Uterus (tissue), 4 donors: Measurements from ENCODE around the gene BAK1. TPM values are rescaled to one million over a fixed set of nuclear protein-coding genes. Genes with fewer than 3 reads are reported as not detected.

Source experiments
- DNase-seq, 2 donors: peaks; one replicate each; pipeline ENCODE4 v3.0.0-alpha.2; 2019 to 2020
- H3K27ac ChIP-seq, 2 donors: fragments of 200-600 bp; sonication (generic); 1 replicate in 1 of 2; 2 replicates in 1 of 2; pipeline ENCODE4 v1.5.1; 2016 to 2018
- H3K27me3 ChIP-seq, 2 donors: fragments of 200-600 bp; sonication (generic); one replicate each; pipeline ENCODE4 v1.5.1; 2018 to 2019; ENCODE audit warnings: control low read depth in 1 of 2
- H3K36me3 ChIP-seq, 2 donors: fragments of 200-600 bp; sonication (generic); one replicate each; pipeline ENCODE4 v1.5.1; 2019; ENCODE audit warnings: control low read depth in 1 of 2
- H3K4me1 ChIP-seq, 2 donors: fragments of 200-600 bp; sonication (generic); one replicate each; pipeline ENCODE4 v1.5.1; 2018 to 2019; ENCODE audit warnings: control low read depth in 1 of 2
- H3K4me3 ChIP-seq, 2 donors: fragments of 200-600 bp; sonication (generic); 1 replicate in 1 of 2; 2 replicates in 1 of 2; pipeline ENCODE4 v1.5.1; 2018 to 2019; ENCODE audit warnings: mild to moderate bottlenecking in 1 of 2
- H3K9me3 ChIP-seq, 2 donors: fragments of 200-600 bp; sonication (generic); one replicate each; pipeline ENCODE4 v1.5.1; 2019; ENCODE audit warnings: control low read depth in 1 of 2
- POLR2A ChIP-seq, 2 donors: fragments of 450-650 bp; IDR thresholded peaks; one replicate each; pipeline ENCODE4 v1.6.1; 2016; ENCODE audit warnings: antibody characterized with exemption in 2 of 2, mild to moderate bottlenecking in 1 of 2, moderate library complexity in 1 of 2
- intact Hi-C: fragments of 100-400 bp; cut with DNase I; formaldehyde crosslinking; loops from one replicate; pipeline ENCODE4 v1.15.1; 2023; ENCODE audit warnings: low total_unique reads
- total RNA-seq, 4 donors: library from RNA; depleted of rRNA in 3 of 4; stranded (reverse); fragments of >200 nt in 3 of 4; gene quantifications; one replicate each; pipeline versions ENCODE4 v1.1.0 to v1.2.4, GENCODE V29; 2014 to 2023
- TF ChIP-seq, protein P1 (sequence below), 4 experiments: fragments of 200-600 bp in 2 of 4; fragments of 450-650 bp in 2 of 4; sonication (generic) in 2 of 4; IDR thresholded peaks; one replicate each; pipeline ENCODE4 v1.5.1; 2016 to 2019; ENCODE audit warnings: antibody characterized with exemption in 4 of 4, mild to moderate bottlenecking in 2 of 4, moderate library complexity in 1 of 4
- donor health status: DM: yes; HTN: yes; CAD: no.

The BAK1 gene
- total RNA-seq, 4 donors from 2014 or later: 0.88 to 15.3 (median 6.1) TPM

GRCh38 chr6:33592595-33593413 is 12.7 kb upstream of the BAK1 start:
- TF ChIP-seq POLR2A (IDR thresholded peaks at IDR 0.05): no peak
- TF ChIP-seq, protein P1, sequence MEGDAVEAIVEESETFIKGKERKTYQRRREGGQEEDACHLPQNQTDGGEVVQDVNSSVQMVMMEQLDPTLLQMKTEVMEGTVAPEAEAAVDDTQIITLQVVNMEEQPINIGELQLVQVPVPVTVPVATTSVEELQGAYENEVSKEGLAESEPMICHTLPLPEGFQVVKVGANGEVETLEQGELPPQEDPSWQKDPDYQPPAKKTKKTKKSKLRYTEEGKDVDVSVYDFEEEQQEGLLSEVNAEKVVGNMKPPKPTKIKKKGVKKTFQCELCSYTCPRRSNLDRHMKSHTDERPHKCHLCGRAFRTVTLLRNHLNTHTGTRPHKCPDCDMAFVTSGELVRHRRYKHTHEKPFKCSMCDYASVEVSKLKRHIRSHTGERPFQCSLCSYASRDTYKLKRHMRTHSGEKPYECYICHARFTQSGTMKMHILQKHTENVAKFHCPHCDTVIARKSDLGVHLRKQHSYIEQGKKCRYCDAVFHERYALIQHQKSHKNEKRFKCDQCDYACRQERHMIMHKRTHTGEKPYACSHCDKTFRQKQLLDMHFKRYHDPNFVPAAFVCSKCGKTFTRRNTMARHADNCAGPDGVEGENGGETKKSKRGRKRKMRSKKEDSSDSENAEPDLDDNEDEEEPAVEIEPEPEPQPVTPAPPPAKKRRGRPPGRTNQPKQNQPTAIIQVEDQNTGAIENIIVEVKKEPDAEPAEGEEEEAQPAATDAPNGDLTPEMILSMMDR (IDR thresholded peaks at IDR 0.05): no peak
- intact Hi-C loops: no loop called here
- no peaks in the 10 kb centered on the region for H3K36me3 ChIP-seq
- no peak overlapping the region for H3K27ac ChIP-seq
- no peaks in the 10 kb centered on the region for H3K9me3 ChIP-seq
- no peaks in the 10 kb centered on the region for H3K27me3 ChIP-seq
- peaks cover 0 to 4% of the 10 kb centered on the region in 2 donors for H3K4me1 ChIP-seq
- H3K4me3 ChIP-seq: no peak overlapping the region
- DNase-seq: no peak

DNA sequence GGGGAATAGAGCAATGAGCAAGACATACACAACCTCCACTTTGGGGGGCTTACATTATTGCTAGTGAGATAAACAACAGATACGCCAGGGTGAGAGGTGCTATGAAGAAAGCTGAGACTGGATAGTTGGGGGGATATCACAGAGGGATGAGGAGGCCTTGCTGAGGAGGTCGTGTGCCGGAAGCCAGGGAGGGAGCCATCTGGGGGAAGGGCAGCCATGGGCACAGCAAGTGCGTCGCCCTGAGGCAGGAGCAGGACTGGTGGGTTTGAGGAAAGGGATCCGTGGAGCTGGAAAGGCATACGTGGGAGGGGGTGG is 12.2 kb upstream of the BAK1 start:
- no peak overlapping the region for H3K4me3 ChIP-seq
- H3K9me3 ChIP-seq: no peaks in the 10 kb centered on the region
- peaks cover 0 to 4% of the 10 kb centered on the region in 2 donors for H3K4me1 ChIP-seq
- H3K27me3 ChIP-seq: no peaks in the 10 kb centered on the region
- intact Hi-C loops: no loop called here
- no peak for TF ChIP-seq POLR2A (IDR thresholded peaks at IDR 0.05)
- TF ChIP-seq, protein P1 (IDR thresholded peaks at IDR 0.05): no peak
- no peak for DNase-seq
- no peak overlapping the region for H3K27ac ChIP-seq
- H3K36me3 ChIP-seq: no peaks in the 10 kb centered on the region

- intact Hi-C loops: no loop called here
- Histone ChIP-seq H3K36me3 (no peaks in the 10 kb centered on the region), H3K4me1 (peaks cover 0 to 4% of the 10 kb centered on the region in 2 donors), H3K4me3 (no peak overlapping the region), H3K27me3 (no peaks in the 10 kb centered on the region), H3K9me3 (no peaks in the 10 kb centered on the region), H3K27ac (no peak overlapping the region)
- TF ChIP-seq POLR2A (IDR thresholded peaks at IDR 0.05): no peak
- TF ChIP-seq, protein P1 (IDR thresholded peaks at IDR 0.05): no peak
- no peak for DNase-seq
Measured at GRCh38 chr6:33591424-33592032, 11.5 kb upstream of the BAK1 start.

GRCh38 chr6:33590531-33591198 is 10.6 kb upstream of the BAK1 start:
- Histone ChIP-seq H3K4me3 (no peak overlapping the region), H3K9me3 (no peaks in the 10 kb centered on the region), H3K27ac (peak overlapping the region; percentile 41 to 58), H3K4me1 (peaks cover 0 to 7% of the 10 kb centered on the region in 2 donors), H3K36me3 (no peaks in the 10 kb centered on the region), H3K27me3 (no peaks in the 10 kb centered on the region)
- TF ChIP-seq, protein P1 (IDR thresholded peaks at IDR 0.05): no peak
- TF ChIP-seq POLR2A (IDR thresholded peaks at IDR 0.05): no peak
- DNase-seq: no peak
- intact Hi-C loops: no loop called here
